Omental fat pad (tissue), 4 donors: ENCODE measurements around the gene SEMA4A. TPM values are rescaled to one million over a fixed set of nuclear protein-coding genes. Genes with fewer than 3 reads are reported as not detected.
"Not testable (repeated sequence)": the region's sequence is repeated elsewhere in the genome, so short reads cannot be mapped to it uniquely, and the experiment has no call there.

ENCODE experiments used
- ATAC-seq: fragments of 150-250 bp; one replicate; pipeline ENCODE4 v1.9.1; 2016; ENCODE audit warnings: mild to moderate bottlenecking, moderate library complexity; ENCODE audit not compliant: low FRiP score
- DNase-seq: peaks from one replicate; pipeline ENCODE4 v3.0.0-alpha.2; 2019; ENCODE audit warnings: low spot score
- total RNA-seq, 4 donors: library from RNA; depleted of rRNA; stranded (reverse); fragments of >200 nt; gene quantifications; one replicate each; pipeline ENCODE4 v1.1.0, GENCODE V29; 2016
- TF ChIP-seq, protein P1 (sequence below), 3 donors: fragments of 450-650 bp; IDR thresholded peaks; one replicate each; pipeline ENCODE4 v1.5.1; 2016 to 2017; ENCODE audit warnings: antibody characterized with exemption in 3 of 3, mild to moderate bottlenecking in 3 of 3, moderate library complexity in 2 of 3

The SEMA4A gene
- total RNA-seq, 4 donors from 2014 or later, result 4.1 to 99.1 (median 24.6) TPM

DNA sequence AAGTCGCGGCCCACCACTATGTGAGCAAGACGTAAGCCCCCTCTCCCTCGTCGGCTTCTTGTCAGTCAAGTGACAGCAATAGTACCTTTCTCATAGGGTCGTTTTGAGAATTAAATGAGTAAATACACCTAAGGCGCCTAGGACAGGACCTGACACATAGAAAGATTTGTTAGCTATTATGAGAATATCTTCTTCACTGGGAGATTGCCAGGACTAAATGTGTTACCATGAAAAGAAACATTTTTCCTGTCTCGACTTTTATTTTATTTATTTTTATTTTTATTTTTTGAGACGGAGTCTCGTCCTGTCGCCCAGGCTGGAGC is 60.2 kb downstream of the SEMA4A start:
- no peak for DNase-seq
- no peak for ATAC-seq
- TF ChIP-seq, protein P1, sequence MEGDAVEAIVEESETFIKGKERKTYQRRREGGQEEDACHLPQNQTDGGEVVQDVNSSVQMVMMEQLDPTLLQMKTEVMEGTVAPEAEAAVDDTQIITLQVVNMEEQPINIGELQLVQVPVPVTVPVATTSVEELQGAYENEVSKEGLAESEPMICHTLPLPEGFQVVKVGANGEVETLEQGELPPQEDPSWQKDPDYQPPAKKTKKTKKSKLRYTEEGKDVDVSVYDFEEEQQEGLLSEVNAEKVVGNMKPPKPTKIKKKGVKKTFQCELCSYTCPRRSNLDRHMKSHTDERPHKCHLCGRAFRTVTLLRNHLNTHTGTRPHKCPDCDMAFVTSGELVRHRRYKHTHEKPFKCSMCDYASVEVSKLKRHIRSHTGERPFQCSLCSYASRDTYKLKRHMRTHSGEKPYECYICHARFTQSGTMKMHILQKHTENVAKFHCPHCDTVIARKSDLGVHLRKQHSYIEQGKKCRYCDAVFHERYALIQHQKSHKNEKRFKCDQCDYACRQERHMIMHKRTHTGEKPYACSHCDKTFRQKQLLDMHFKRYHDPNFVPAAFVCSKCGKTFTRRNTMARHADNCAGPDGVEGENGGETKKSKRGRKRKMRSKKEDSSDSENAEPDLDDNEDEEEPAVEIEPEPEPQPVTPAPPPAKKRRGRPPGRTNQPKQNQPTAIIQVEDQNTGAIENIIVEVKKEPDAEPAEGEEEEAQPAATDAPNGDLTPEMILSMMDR (IDR thresholded peaks at IDR 0.05), result no peak

- TF ChIP-seq, protein P1 (IDR thresholded peaks at IDR 0.05), result no peak
- DNase-seq, result no peak
- ATAC-seq, result peak; percentile 22
These were observed 60.8 kb downstream of the SEMA4A start for GRCh38 chr1:156214024-156214748.

DNA sequence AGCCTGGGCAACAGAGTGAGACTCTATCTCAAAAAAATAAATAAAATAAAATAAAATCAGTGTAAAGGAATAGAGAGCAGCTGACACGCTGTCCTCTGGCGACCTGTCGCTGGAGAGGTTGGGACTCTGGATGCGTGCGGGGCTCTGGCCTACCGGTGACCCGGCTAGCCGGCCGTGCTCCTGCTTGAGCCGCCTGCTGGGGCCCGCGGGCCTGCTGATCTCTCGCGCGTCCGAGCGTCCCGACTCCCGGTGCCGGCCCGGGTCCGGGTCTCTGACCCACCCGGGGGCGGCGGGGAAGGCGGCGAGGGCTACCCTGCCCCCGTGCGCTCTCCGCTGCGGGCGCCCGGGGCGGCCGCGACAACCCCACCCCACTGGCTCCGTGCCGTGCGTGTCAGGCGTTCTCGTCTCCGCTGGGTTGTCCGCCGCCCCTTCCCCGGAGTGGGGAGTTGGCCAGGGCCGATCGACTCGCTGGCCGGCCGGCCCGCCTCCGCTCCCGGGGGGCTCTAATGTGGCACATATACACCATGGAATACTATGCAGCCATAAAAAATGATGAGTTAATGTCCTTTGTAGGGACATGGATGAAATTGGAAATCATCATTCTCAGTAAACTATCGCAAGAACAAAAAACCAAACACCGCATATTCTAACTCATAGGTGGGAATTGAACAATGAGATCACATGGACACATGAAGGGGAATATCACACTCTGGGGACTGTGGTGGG is 63.1 kb downstream of the SEMA4A start:
- ATAC-seq, DNase-seq: not testable (repeated sequence)

DNA sequence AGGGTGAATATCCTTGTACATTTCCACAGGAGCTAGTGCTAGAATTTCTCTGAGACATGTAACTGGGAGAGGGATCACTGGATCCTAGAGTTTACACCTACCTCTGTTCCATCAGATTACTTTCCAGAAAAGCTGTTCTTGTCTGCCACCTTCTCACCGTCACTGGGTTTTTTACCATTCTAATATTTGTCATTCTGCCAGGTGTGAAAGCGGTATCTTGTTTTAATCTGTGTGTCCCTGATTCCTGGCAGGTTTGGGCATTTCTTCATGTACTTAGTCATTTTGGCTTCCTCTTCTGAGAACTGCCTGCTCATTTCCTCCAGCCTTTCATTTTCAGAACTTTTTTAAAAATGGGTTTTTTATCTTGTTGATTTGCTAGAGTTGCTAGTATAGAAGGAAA is 64.5 kb downstream of the SEMA4A start:
- no peak for ATAC-seq
- TF ChIP-seq, protein P1 (IDR thresholded peaks at IDR 0.05), result no peak
- DNase-seq, result no peak

GRCh38 chr1:156220226-156220625 is 66.8 kb downstream of the SEMA4A start:
- TF ChIP-seq, protein P1 (IDR thresholded peaks at IDR 0.05), result no peak
- no peak for ATAC-seq
- DNase-seq, result no peak

DNA sequence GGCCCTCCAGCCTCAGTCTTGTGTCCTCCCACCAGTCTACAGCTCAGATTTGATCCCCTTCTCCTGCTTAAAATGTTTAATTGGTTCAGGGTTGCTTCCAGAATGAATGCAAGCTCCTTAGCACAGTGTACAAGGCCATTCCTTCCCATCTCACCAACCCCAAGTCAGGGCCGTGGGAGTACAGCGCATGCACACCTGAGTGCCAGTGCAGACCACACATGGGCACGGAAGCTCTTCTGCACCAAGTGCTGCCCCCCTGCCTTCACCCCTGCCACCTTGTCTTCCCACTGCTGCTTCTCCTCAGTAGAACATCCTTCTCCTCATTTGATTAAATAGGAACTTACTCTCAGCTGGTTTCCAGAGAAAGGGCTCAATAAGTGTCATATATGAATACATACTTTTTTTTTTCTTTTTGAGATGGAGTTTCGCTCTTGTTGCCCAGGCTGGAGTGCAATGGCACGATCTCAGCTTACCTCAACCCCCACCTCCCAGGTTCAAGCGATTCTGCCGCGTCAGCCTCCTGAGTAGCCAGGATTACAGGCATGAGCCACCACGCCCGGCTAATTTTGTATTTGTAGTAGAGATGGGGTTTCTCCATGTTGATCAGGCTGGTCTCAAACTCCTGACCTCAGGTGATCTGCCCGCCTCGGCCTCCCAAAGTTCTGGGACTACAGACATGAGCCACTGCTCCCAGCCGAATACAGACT is 68.8 kb downstream of the SEMA4A start:
- TF ChIP-seq, protein P1 (IDR thresholded peaks at IDR 0.05), result no peak
- no peak for DNase-seq

GRCh38 chr1:156225677-156226014 is 72.3 kb downstream of the SEMA4A start:
- no peak for ATAC-seq
- TF ChIP-seq, protein P1 (IDR thresholded peaks at IDR 0.05), result no peak
- DNase-seq, result no peak

More for the DNA sequence above, 68.8 kb downstream of the SEMA4A start:
- ATAC-seq, result no peak
